CD14-positive monocyte (primary cell): Measurements from ENCODE around the gene RNF34. TPM values are rescaled to one million over a fixed set of nuclear protein-coding genes. Genes with fewer than 3 reads are reported as not detected.

Experiments used
- DNase-seq, 3 donors: peaks; one replicate each; pipeline ENCODE4 v3.0.0-alpha.2; 2011 to 2022
- H2AFZ ChIP-seq: 2 replicates; pipeline ENCODE4 v1.6.0; 2012; ENCODE audit warnings: mild to moderate bottlenecking, low read depth, low read length, inconsistent platforms; ENCODE audit not compliant: insufficient read depth, poor library complexity, severe bottlenecking
- H3K27ac ChIP-seq, 2 donors: 1 replicate in 1 of 2; 2 replicates in 1 of 2; pipeline ENCODE4 v1.5.1; 2012 to 2013; ENCODE audit warnings: low read length in 2 of 2, control low read depth in 1 of 2, inconsistent platforms in 1 of 2, low read depth in 1 of 2, mild to moderate bottlenecking in 1 of 2
- H3K27me3 ChIP-seq, 2 donors: one replicate each; pipeline versions ENCODE4 v1.6.0 to v1.6.1; 2011 to 2013; ENCODE audit warnings: low read length in 2 of 2; ENCODE audit not compliant: control insufficient read depth in 2 of 2, insufficient read depth in 2 of 2
- H3K36me3 ChIP-seq, 2 donors: replicated peaks in 1 of 2; 1 replicate in 1 of 2; 2 replicates in 1 of 2; pipeline versions ENCODE4 v1.5.1 to v1.6.1; 2012 to 2013; ENCODE audit warnings: low read length in 2 of 2, control low read depth in 1 of 2, inconsistent platforms in 1 of 2, mild to moderate bottlenecking in 1 of 2; ENCODE audit not compliant: insufficient read depth in 2 of 2, control insufficient read depth in 1 of 2
- H3K4me1 ChIP-seq, 2 donors: 1 replicate in 1 of 2; 2 replicates in 1 of 2; pipeline versions ENCODE4 v1.5.1 to v1.6.1; 2012 to 2013; ENCODE audit warnings: low read length in 2 of 2, control low read depth in 1 of 2, inconsistent platforms in 1 of 2, mild to moderate bottlenecking in 1 of 2, moderate library complexity in 1 of 2; ENCODE audit not compliant: insufficient read depth in 2 of 2, control insufficient read depth in 1 of 2
- H3K4me2 ChIP-seq: replicated peaks from 2 replicates; pipeline ENCODE3; 2012; ENCODE audit warnings: low read length, moderate library complexity, mild to moderate bottlenecking; ENCODE audit not compliant: poor library complexity, severe bottlenecking; ENCODE audit errors: extremely low read depth
- H3K4me3 ChIP-seq, 3 experiments: fragments of 200-600 bp in 1 of 3; sonication (generic) in 1 of 3; replicated peaks in 1 of 3; 1 replicate in 2 of 3; 2 replicates in 1 of 3; pipeline ENCODE4 v1.5.1; 2011 to 2013; ENCODE audit warnings: low read length in 3 of 3, mild to moderate bottlenecking in 3 of 3, control low read depth in 2 of 3, low read depth in 2 of 3, inconsistent platforms in 1 of 3, moderate library complexity in 1 of 3
- H3K79me2 ChIP-seq: 2 replicates; pipeline ENCODE4 v1.6.0; 2012; ENCODE audit warnings: mild to moderate bottlenecking, control low read depth, inconsistent platforms, low read length, moderate library complexity; ENCODE audit not compliant: insufficient read depth
- H3K9ac ChIP-seq: 2 replicates; pipeline ENCODE4 v1.6.0; 2017; ENCODE audit warnings: low read length, mild to moderate bottlenecking; ENCODE audit not compliant: insufficient read depth, poor library complexity, severe bottlenecking
- H3K9me3 ChIP-seq, 2 donors: replicated peaks in 1 of 2; 1 replicate in 1 of 2; 2 replicates in 1 of 2; pipeline versions ENCODE4 v1.5.1 to v1.6.1; 2012 to 2013; ENCODE audit warnings: low read length in 2 of 2, control low read depth in 1 of 2; ENCODE audit not compliant: control insufficient read depth in 1 of 2, insufficient read depth in 1 of 2
- H4K20me1 ChIP-seq: 2 replicates; pipeline ENCODE4 v1.6.0; 2012; ENCODE audit warnings: mild to moderate bottlenecking, low read length, control low read depth, moderate library complexity; ENCODE audit not compliant: insufficient read depth
- H3K27ac Mint-ChIP-seq, 7 donors: one replicate each; pipeline ENCODE4 v1.8.0; 2020; ENCODE audit warnings: mild to moderate bottlenecking in 7 of 7, mixed read lengths in 7 of 7, moderate library complexity in 6 of 7, inconsistent platforms in 2 of 7
- H3K27me3 Mint-ChIP-seq, 3 donors: one replicate each; pipeline ENCODE4 v1.8.0; 2021 to 2022; ENCODE audit warnings: low read depth in 3 of 3, mild to moderate bottlenecking in 3 of 3, mixed read lengths in 3 of 3, moderate library complexity in 3 of 3, inconsistent platforms in 1 of 3
- H3K36me3 Mint-ChIP-seq, 2 donors: one replicate each; pipeline ENCODE4 v1.8.0; 2020; ENCODE audit warnings: mixed read lengths in 2 of 2, inconsistent platforms in 1 of 2, mild to moderate bottlenecking in 1 of 2
- H3K4me1 Mint-ChIP-seq: one replicate; pipeline ENCODE4 v1.8.0; 2020; ENCODE audit warnings: mild to moderate bottlenecking, mixed read lengths
- H3K4me3 Mint-ChIP-seq, 2 donors: one replicate each; pipeline ENCODE4 v1.8.0; 2020; ENCODE audit warnings: mild to moderate bottlenecking in 2 of 2, mixed read lengths in 2 of 2, moderate library complexity in 1 of 2
- H3K9me3 Mint-ChIP-seq, 7 donors: one replicate each; pipeline ENCODE4 v1.8.0; 2020 to 2022; ENCODE audit warnings: mixed read lengths in 7 of 7, mild to moderate bottlenecking in 6 of 7, moderate library complexity in 6 of 7, inconsistent platforms in 2 of 7
- CTCF ChIP-seq: fragments of 200-600 bp; IDR thresholded peaks from one replicate; pipeline ENCODE4 v1.8.0; 2022; ENCODE audit warnings: antibody characterized with exemption, mild to moderate bottlenecking
- WGBS: methylation state at CpG from one replicate; pipeline ENCODE4 v1.1.5; 2013; ENCODE audit warnings: missing lambda C conversion rate; ENCODE audit not compliant: insufficient coverage; 5-methylcytosine and 5-hydroxymethylcytosine counted together
- intact Hi-C, 2 donors: fragments of 100-400 bp; cut with micrococcal nuclease; formaldehyde crosslinking; loops; one replicate each; pipeline versions ENCODE4 v1.15.0 to v1.15.1; 2023
- polyA plus RNA-seq, 3 donors: library from polyadenylated mRNA; depleted of rRNA in 1 of 3; unstranded in 2 of 3; stranded (reverse) in 1 of 3; fragments of 300-500 nt in 2 of 3; fragments of >200 nt in 1 of 3; fragmentation: Illumina TruSeq in 2 of 3; gene quantifications; 1 replicate in 2 of 3; 2 replicates in 1 of 3; pipeline ENCODE4 v1.2.3, GENCODE V29; 2012 to 2021

The RNF34 gene
- polyA plus RNA-seq, 3 donors: 15.5 to 23.8 (median 19.2) TPM

GRCh38 chr12:121397521-121397920 is 2.4 kb upstream of the RNF34 start:
- no peak overlapping the region for H3K4me3 ChIP-seq
- no peak overlapping the region for H3K27ac Mint-ChIP-seq
- peaks cover 40% of the 10 kb centered on the region for H3K79me2 ChIP-seq
- no peak for DNase-seq
- no peak overlapping the region for H3K4me3 Mint-ChIP-seq
- no peaks in the 10 kb centered on the region for H3K9me3 ChIP-seq
- H3K27me3 ChIP-seq: no peaks in the 10 kb centered on the region
- H4K20me1 ChIP-seq: peaks cover 16% of the 10 kb centered on the region
- peaks cover 28% of the 10 kb centered on the region for H3K4me1 Mint-ChIP-seq
- no peak overlapping the region for H2AFZ ChIP-seq
- no peaks in the 10 kb centered on the region for H3K36me3 ChIP-seq
- intact Hi-C loops: loop anchor here (5.0 to 10.0 kb wide), 3 partner anchors 45 to 67 kb away; partner anchors contain the start of gene ANAPC5 (in 1 of the 2)
- H3K4me2 ChIP-seq: no peak overlapping the region
- H3K27me3 Mint-ChIP-seq: peaks cover 0 to 1% (median 0%) of the 10 kb centered on the region in 3 donors
- H3K9me3 Mint-ChIP-seq: peaks cover 0 to 2% (median 0%) of the 10 kb centered on the region in 7 donors
- TF ChIP-seq CTCF: no peak
- H3K9ac ChIP-seq: no peak overlapping the region
- peaks cover 18 to 31% of the 10 kb centered on the region in 2 donors for H3K4me1 ChIP-seq
- no peak overlapping the region for H3K27ac ChIP-seq
- peaks cover under 1 to 1% of the 10 kb centered on the region in 2 donors for H3K36me3 Mint-ChIP-seq
- 97% methylated on average over 5 of the region's 14 CpGs for WGBS

GRCh38 chr12:121398355-121398754 is 1.6 kb upstream of the RNF34 start:
- Histone ChIP-seq H3K27me3 (no peaks in the 10 kb centered on the region), H3K4me1 (peaks cover 18 to 31% of the 10 kb centered on the region in 2 donors), H3K9me3 (no peaks in the 10 kb centered on the region), H3K4me3 (no peak overlapping the region), H3K79me2 (peaks cover 49% of the 10 kb centered on the region), H3K36me3 (peaks cover 0 to 3% of the 10 kb centered on the region in 2 donors), H3K9ac (no peak overlapping the region), H4K20me1 (peaks cover 16% of the 10 kb centered on the region), H2AFZ (no peak overlapping the region), H3K4me2 (no peak overlapping the region), H3K27ac (no peak overlapping the region)
- peaks cover 0 to 2% (median 0%) of the 10 kb centered on the region in 7 donors for H3K9me3 Mint-ChIP-seq
- H3K36me3 Mint-ChIP-seq: peaks cover 5 to 6% of the 10 kb centered on the region in 2 donors
- peaks cover 0 to 1% (median 0%) of the 10 kb centered on the region in 3 donors for H3K27me3 Mint-ChIP-seq
- H3K27ac Mint-ChIP-seq: no peak overlapping the region
- H3K4me3 Mint-ChIP-seq: no peak overlapping the region
- no peak for DNase-seq
- 100% methylated on average over 3 of the region's 5 CpGs for WGBS
- TF ChIP-seq CTCF: no peak
- peaks cover 29% of the 10 kb centered on the region for H3K4me1 Mint-ChIP-seq
- intact Hi-C loops: loop anchor here (5.0 to 10.0 kb wide), 3 partner anchors 46 to 66 kb away; partner anchors contain the start of gene ANAPC5 (in 1 of the 2)
